ENCODE results near the gene SLC38A5.
A peak's percentile ranks its signal among the peaks of the same experiment; 100 is the strongest.

The SLC38A5 gene

DNA sequence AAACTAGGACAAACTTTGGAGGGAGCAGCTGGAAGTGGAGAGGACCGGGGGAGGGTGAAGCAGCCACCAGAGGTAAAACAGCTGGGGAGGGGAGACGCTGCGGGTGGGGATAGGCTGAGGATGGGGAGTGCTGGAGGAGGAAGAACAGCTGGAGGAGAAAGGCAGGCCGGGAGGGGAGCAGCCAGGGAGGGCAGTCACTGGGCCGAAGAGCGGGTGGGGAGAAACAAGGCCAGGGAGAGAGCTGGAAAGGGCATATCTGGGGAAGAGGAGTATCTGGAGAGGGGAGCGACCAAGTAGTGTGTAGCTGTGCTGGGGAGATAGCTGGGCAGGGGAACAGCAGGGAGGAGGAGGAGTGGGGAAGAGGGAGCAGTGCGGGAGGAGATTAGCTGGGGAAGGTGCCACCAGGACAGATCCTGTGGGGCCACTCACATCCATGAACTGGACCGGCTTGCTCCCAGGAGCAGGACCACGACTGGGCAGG, 2.7 kb downstream of the SLC38A5 start:
- peak overlapping the region; percentile 6 for H3K27ac ChIP-seq (ENCODE audit: low read depth, low read length, poor library complexity, severe bottlenecking)

GRCh38 chrX:48466696-48467095, 3.4 kb downstream of the SLC38A5 start:
- Histone ChIP-seq H3K4me2 (ENCODE audit: low read length) (peak overlapping the region; percentile 71; the same call in 1 of the 2 replicates), H3K4me3 (ENCODE audit: low read depth, low read length, poor library complexity, severe bottlenecking) (peak overlapping the region; percentile 74), H3K79me2 (ENCODE audit: insufficient read depth, low read length) (no peaks in the 10 kb centered on the region), H3K27ac (ENCODE audit: low read depth, low read length, poor library complexity, severe bottlenecking) (no peak overlapping the region), H3K9ac (ENCODE audit: low read length) (no peak overlapping the region), H3K9me3 (ENCODE audit: low read length) (no peaks in the 10 kb centered on the region), H3F3A (ENCODE audit: insufficient read depth, low read length) (no peaks in the 10 kb centered on the region), H2AFZ (ENCODE audit: low read length) (no peak overlapping the region), H3K27me3 (ENCODE audit: insufficient read depth, low read length) (no peaks in the 10 kb centered on the region), H3K4me1 (ENCODE audit: insufficient read depth, low read length, severe bottlenecking) (peaks cover 25% of the 10 kb centered on the region), H4K20me1 (ENCODE audit: insufficient read depth, low read length) (no peaks in the 10 kb centered on the region), H3K9me2 (ENCODE audit: low read depth, low read length) (no peaks in the 10 kb centered on the region), H3K36me3 (ENCODE audit: insufficient read depth, low read length) (no peaks in the 10 kb centered on the region)
- no peak for TF ChIP-seq EZH2 (IDR thresholded peaks at IDR 0.05; ENCODE audit: borderline replicate concordance, low read length)
- peak; percentile 23; the same call in 1 of the 2 replicates for TF ChIP-seq CTCF (IDR thresholded peaks at IDR 0.05; ENCODE audit: low read length)

More for the DNA sequence above, 2.7 kb downstream of the SLC38A5 start:
- Histone ChIP-seq H3K4me3 (ENCODE audit: low read depth, low read length, poor library complexity, severe bottlenecking) (peak overlapping the region; percentile 74), H3K9ac (ENCODE audit: low read length) (peak overlapping the region; percentile 82), H2AFZ (ENCODE audit: low read length) (no peak overlapping the region), H3F3A (ENCODE audit: insufficient read depth, low read length) (no peaks in the 10 kb centered on the region), H3K27me3 (ENCODE audit: insufficient read depth, low read length) (no peaks in the 10 kb centered on the region), H3K79me2 (ENCODE audit: insufficient read depth, low read length) (no peaks in the 10 kb centered on the region), H3K4me2 (ENCODE audit: low read length) (peak overlapping the region; percentile 71), H3K9me3 (ENCODE audit: low read length) (no peaks in the 10 kb centered on the region), H3K9me2 (ENCODE audit: low read depth, low read length) (no peaks in the 10 kb centered on the region), H3K4me1 (ENCODE audit: insufficient read depth, low read length, severe bottlenecking) (peaks cover 25% of the 10 kb centered on the region), H3K36me3 (ENCODE audit: insufficient read depth, low read length) (no peaks in the 10 kb centered on the region), H4K20me1 (ENCODE audit: insufficient read depth, low read length) (no peaks in the 10 kb centered on the region)
- no peak for TF ChIP-seq EZH2 (IDR thresholded peaks at IDR 0.05; ENCODE audit: borderline replicate concordance, low read length)
- TF ChIP-seq CTCF (IDR thresholded peaks at IDR 0.05; ENCODE audit: low read length) = no peak

DNA sequence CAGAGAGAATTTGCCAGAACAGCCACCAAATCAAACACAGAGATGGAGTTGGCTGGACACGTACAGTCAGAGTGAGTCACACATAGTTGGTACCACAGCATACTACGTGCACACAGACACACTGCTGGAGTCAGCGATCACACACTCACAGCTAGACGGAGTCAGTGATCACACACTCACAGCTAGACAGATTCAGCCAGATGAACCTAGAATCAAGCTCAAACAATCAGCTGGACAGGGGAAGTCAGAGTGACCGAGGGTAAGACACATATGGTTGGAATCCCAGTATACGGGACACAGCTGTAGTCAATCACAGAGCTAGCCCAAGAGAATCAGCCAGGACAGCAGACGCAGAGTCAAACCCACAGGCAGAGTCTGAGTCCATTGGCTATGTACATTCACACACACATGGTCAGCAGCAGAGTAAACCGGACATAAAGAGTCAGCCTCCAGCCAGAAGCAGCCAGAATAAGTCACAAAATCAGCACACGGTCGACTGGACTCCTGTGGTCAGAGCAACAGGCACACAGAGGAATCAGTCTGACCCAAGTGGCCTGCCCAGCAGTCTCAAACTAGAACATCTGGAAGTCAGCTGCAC, 4.6 kb downstream of the SLC38A5 start:
- Histone ChIP-seq H3K9me3 (ENCODE audit: low read length) (no peaks in the 10 kb centered on the region), H3K36me3 (ENCODE audit: insufficient read depth, low read length) (no peaks in the 10 kb centered on the region; the same call in 1 of the 2 replicates), H2AFZ (ENCODE audit: low read length) (no peak overlapping the region), H3K9me2 (ENCODE audit: low read depth, low read length) (no peaks in the 10 kb centered on the region), H3K9ac (ENCODE audit: low read length) (no peak overlapping the region), H3K27ac (ENCODE audit: low read depth, low read length, poor library complexity, severe bottlenecking) (no peak overlapping the region), H3K4me1 (ENCODE audit: insufficient read depth, low read length, severe bottlenecking) (peaks cover 22% of the 10 kb centered on the region), H3F3A (ENCODE audit: insufficient read depth, low read length) (no peaks in the 10 kb centered on the region), H4K20me1 (ENCODE audit: insufficient read depth, low read length) (no peaks in the 10 kb centered on the region), H3K4me2 (ENCODE audit: low read length) (no peak overlapping the region), H3K4me3 (ENCODE audit: low read depth, low read length, poor library complexity, severe bottlenecking) (no peak overlapping the region), H3K27me3 (ENCODE audit: insufficient read depth, low read length) (no peaks in the 10 kb centered on the region), H3K79me2 (ENCODE audit: insufficient read depth, low read length) (no peaks in the 10 kb centered on the region)
- TF ChIP-seq CTCF (IDR thresholded peaks at IDR 0.05; ENCODE audit: low read length) = no peak
- TF ChIP-seq EZH2 (IDR thresholded peaks at IDR 0.05; ENCODE audit: borderline replicate concordance, low read length) = no peak
